GM12801 (cell line): ENCODE results near the gene SLC4A3.

Experiments
- CTCF ChIP-seq: IDR thresholded peaks from one replicate; pipeline ENCODE4 v1.5.1; 2011; ENCODE audit warnings: control low read depth; ENCODE audit not compliant: insufficient read length; ENCODE audit errors: extremely low read depth

Gene SLC4A3

GRCh38 chr2:219681694-219682300 is 54.4 kb downstream of the SLC4A3 start:
- TF ChIP-seq CTCF = no peak

- no peak for TF ChIP-seq CTCF
Observed at GRCh38 chr2:219684721-219685689, 57.6 kb downstream of the SLC4A3 start.

GRCh38 chr2:219687272-219687671 is 59.8 kb downstream of the SLC4A3 start:
- no peak for TF ChIP-seq CTCF

GRCh38 chr2:219687882-219688559 is 60.6 kb downstream of the SLC4A3 start:
- TF ChIP-seq CTCF = no peak

GRCh38 chr2:219688560-219689445 is 61.4 kb downstream of the SLC4A3 start:
- no peak for TF ChIP-seq CTCF

- no peak for TF ChIP-seq CTCF
Observed at GRCh38 chr2:219689676-219690628, 62.5 kb downstream of the SLC4A3 start.
